Kidney epithelial cell (primary cell): Measurements from ENCODE around the gene FOXF2. TPM values are rescaled to one million over a fixed set of nuclear protein-coding genes. Genes with fewer than 3 reads are reported as not detected.

Source experiments
- DNase-seq: peaks from one replicate; pipeline ENCODE4 v3.0.0-alpha.2; 2010; ENCODE audit warnings: low read depth
- H3K27me3 ChIP-seq: 2 replicates; pipeline ENCODE4 v1.6.0; 2011; ENCODE audit warnings: low read length; ENCODE audit not compliant: control insufficient read depth, insufficient read depth
- H3K36me3 ChIP-seq: 2 replicates; pipeline ENCODE4 v1.5.1; 2011; ENCODE audit warnings: low read length; ENCODE audit not compliant: control insufficient read depth, insufficient read depth
- H3K4me3 ChIP-seq: 2 replicates; pipeline ENCODE4 v1.5.1; 2011; ENCODE audit warnings: low read depth, mild to moderate bottlenecking, control low read depth, low read length
- total RNA-seq: library from RNA; depleted of rRNA; stranded (reverse); fragments of >200 nt; gene quantifications from 2 replicates; pipeline ENCODE4 v1.2.3, GENCODE V29; 2015
- TF ChIP-seq, protein P1 (sequence below): IDR thresholded peaks from 2 replicates; pipeline ENCODE4 v1.5.1; 2011; ENCODE audit warnings: mild to moderate bottlenecking, moderate library complexity, low read length, control low read depth, inconsistent platforms; ENCODE audit not compliant: insufficient read depth, poor library complexity, severe bottlenecking

Gene FOXF2
- total RNA-seq, 1 donor from 2014 or later, result 0.38 TPM

DNA sequence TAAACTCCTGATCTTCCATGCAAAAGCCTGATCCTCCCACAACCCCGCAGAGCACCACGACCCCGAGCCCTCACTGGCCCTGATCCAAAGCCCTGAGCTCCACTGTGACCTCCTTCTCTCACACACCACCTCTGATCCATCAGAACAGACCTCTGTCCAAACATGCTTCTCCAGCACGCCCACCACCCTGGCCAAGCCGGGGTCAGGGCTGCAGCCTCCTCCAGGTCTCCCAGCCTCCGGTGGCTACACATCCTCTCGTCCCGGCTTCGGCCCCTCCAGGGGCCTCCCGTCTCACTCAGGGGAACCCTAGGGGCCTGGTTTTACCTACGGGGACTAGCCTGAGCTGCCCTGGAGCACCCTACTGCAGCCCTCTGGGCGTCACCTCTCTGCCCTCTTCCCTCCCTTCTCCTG, 49.1 kb downstream of the FOXF2 start:
- H3K27me3 ChIP-seq, result peaks cover 11% of the 10 kb centered on the region
- no peaks in the 10 kb centered on the region for H3K36me3 ChIP-seq
- no peak overlapping the region for H3K4me3 ChIP-seq
- TF ChIP-seq, protein P1, sequence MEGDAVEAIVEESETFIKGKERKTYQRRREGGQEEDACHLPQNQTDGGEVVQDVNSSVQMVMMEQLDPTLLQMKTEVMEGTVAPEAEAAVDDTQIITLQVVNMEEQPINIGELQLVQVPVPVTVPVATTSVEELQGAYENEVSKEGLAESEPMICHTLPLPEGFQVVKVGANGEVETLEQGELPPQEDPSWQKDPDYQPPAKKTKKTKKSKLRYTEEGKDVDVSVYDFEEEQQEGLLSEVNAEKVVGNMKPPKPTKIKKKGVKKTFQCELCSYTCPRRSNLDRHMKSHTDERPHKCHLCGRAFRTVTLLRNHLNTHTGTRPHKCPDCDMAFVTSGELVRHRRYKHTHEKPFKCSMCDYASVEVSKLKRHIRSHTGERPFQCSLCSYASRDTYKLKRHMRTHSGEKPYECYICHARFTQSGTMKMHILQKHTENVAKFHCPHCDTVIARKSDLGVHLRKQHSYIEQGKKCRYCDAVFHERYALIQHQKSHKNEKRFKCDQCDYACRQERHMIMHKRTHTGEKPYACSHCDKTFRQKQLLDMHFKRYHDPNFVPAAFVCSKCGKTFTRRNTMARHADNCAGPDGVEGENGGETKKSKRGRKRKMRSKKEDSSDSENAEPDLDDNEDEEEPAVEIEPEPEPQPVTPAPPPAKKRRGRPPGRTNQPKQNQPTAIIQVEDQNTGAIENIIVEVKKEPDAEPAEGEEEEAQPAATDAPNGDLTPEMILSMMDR, result no peak
- no peak for DNase-seq

GRCh38 chr6:1439349-1439748, 50.0 kb downstream of the FOXF2 start:
- H3K36me3 ChIP-seq, result no peaks in the 10 kb centered on the region
- peaks cover 11% of the 10 kb centered on the region for H3K27me3 ChIP-seq
- TF ChIP-seq, protein P1, result no peak
- H3K4me3 ChIP-seq, result no peak overlapping the region
- DNase-seq, result no peak

DNA sequence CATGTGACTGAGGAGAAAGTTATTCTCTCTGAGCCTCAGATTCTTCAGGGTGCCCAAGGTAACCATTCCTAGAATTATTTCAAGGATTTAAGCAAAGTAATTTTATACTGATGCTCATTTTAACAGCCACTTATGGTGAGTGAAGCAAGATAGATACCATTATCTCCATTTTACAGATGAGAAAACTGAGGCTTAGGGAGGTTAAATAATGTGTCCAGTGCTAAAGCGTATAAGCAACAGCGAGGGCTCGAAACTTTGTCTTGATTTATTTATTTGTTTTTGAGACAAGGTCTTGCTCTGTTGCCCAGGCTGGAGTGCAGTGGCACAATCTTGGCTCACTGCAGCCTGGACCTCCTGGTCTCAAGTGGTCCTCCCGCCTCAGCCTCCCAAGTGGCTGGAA, 53.6 kb downstream of the FOXF2 start:
- TF ChIP-seq, protein P1, result no peak
- DNase-seq, result no peak
- Histone ChIP-seq H3K27me3 (peaks cover 11% of the 10 kb centered on the region), H3K36me3 (no peaks in the 10 kb centered on the region), H3K4me3 (no peak overlapping the region)

Other genes starting within 250 kb of the FOXF2 start
- 6.8 and 6.9 TPM in 2 replicates for gene FOXQ1, start 77.5 kb upstream of the FOXF2 start, total RNA-seq
- gene FOXC1, start 220.3 kb downstream of the FOXF2 start, total RNA-seq, result 26.2 and 27.6 TPM in 2 replicates